Stomach (tissue), 9 donors: ENCODE data around the gene DHX57. TPM values are rescaled to one million over a fixed set of nuclear protein-coding genes. Genes with fewer than 3 reads are reported as not detected.
"Not testable (repeated sequence)": the region's sequence is repeated elsewhere in the genome, so short reads cannot be mapped to it uniquely, and the experiment has no call there.

Source experiments
- DNase-seq, 2 donors: peaks; one replicate each; pipeline versions ENCODE4 v3.0.0 to v3.0.0-alpha.2; 2013 to 2019
- H3K27ac ChIP-seq, 5 donors: fragments of 200-600 bp in 4 of 5; sonication (generic) in 4 of 5; one replicate each; pipeline ENCODE4 v1.5.1; 2013 to 2019; ENCODE audit warnings: mild to moderate bottlenecking in 1 of 5, moderate library complexity in 1 of 5
- H3K27me3 ChIP-seq, 3 donors: fragments of 200-600 bp; sonication (generic); one replicate each; pipeline ENCODE4 v1.5.1; 2017 to 2019; ENCODE audit warnings: mixed run types in 1 of 3
- H3K36me3 ChIP-seq, 4 donors: fragments of 200-600 bp; sonication (generic); 1 replicate in 3 of 4; 2 replicates in 1 of 4; pipeline ENCODE4 v1.5.1; 2016 to 2019
- H3K4me1 ChIP-seq, 4 donors: fragments of 200-600 bp; sonication (generic); one replicate each; pipeline ENCODE4 v1.5.1; 2016 to 2019
- H3K4me3 ChIP-seq, 4 donors: fragments of 200-600 bp; sonication (generic) in 3 of 4; one replicate each; pipeline ENCODE4 v1.5.1; 2016 to 2019; ENCODE audit warnings: mild to moderate bottlenecking in 1 of 4
- H3K9me3 ChIP-seq, 4 donors: fragments of 200-600 bp; sonication (generic); one replicate each; pipeline ENCODE4 v1.5.1; 2016 to 2019
- CTCF ChIP-seq, 7 experiments: fragments of 450-650 bp in 4 of 7; fragments of 200-600 bp in 3 of 7; sonication (generic) in 3 of 7; IDR thresholded peaks; one replicate each; pipeline ENCODE4 v1.5.1; 2016 to 2019; ENCODE audit warnings: antibody characterized with exemption in 7 of 7, control low read depth in 2 of 7, mild to moderate bottlenecking in 1 of 7
- EP300 ChIP-seq: sonication (generic); formaldehyde crosslinking; IDR thresholded peaks from one replicate; pipeline ENCODE4 v1.6.1; 2017; ENCODE audit warnings: antibody characterized with exemption
- POLR2A ChIP-seq, 4 donors: fragments of 450-650 bp; IDR thresholded peaks; one replicate each; pipeline ENCODE4 v1.6.1; 2016; ENCODE audit warnings: antibody characterized with exemption in 4 of 4, control low read depth in 2 of 4, mild to moderate bottlenecking in 1 of 4, moderate library complexity in 1 of 4
- POLR2AphosphoS5 ChIP-seq, 3 donors: sonication (generic); formaldehyde crosslinking; IDR thresholded peaks; one replicate each; pipeline ENCODE4 v1.6.1; 2016; ENCODE audit warnings: antibody characterized with exemption in 3 of 3
- WGBS, 5 donors: extraction: QIAGEN DNeasy Blood & Tissue Kit in 3 of 5; methylation state at CpG; one replicate each; pipeline versions ENCODE4 v1.1.5 to v1.1.7; 2013 to 2018; 5-methylcytosine and 5-hydroxymethylcytosine counted together
- intact Hi-C: fragments of 100-400 bp; cut with DNase I; formaldehyde crosslinking; loops from one replicate; pipeline ENCODE4 v1.15.1; 2023; ENCODE audit warnings: low total_unique reads
- polyA plus RNA-seq, 3 donors: library from polyadenylated mRNA; stranded (reverse); fragments of 200-250 nt; gene quantifications; one replicate each; pipeline ENCODE4 v1.2.3, GENCODE V29; 2013
- total RNA-seq, 5 donors: library from RNA; depleted of rRNA; stranded (reverse); fragments of >200 nt; gene quantifications; one replicate each; pipeline versions ENCODE4 v1.1.0 to v1.2.3, GENCODE V29; 2014 to 2016
- donor health status: healthy with polysubstance abuse.
- donor health status: Bipolar disorder and iron deficiency.
- donor health status: healthy.

DHX57 gene
- total and polyA plus RNA-seq, 8 donors, result 4.1 to 29.9 (median 13.9) TPM

GRCh38 chr2:38794235-38794946, 81.3 kb downstream of the DHX57 start:
- no peaks in the 10 kb centered on the region for H3K9me3 ChIP-seq
- H3K4me3 ChIP-seq, result no peak overlapping the region
- TF ChIP-seq POLR2AphosphoS5 (IDR thresholded peaks at IDR 0.05) (no peak), EP300 (no peak), POLR2A (IDR thresholded peaks at IDR 0.05) (no peak), CTCF (IDR thresholded peaks at IDR 0.05) (no peak)
- H3K27me3 ChIP-seq, result no peaks in the 10 kb centered on the region
- DNase-seq, result no peak
- peak overlapping the region in 1 of 5 donors; percentile 15 for H3K27ac ChIP-seq
- peaks cover 3 to 23% (median 18%) of the 10 kb centered on the region in 4 donors for H3K36me3 ChIP-seq
- 48 to 75% (median 63%) methylated on average over 7 of the region's 7 CpGs for WGBS, 5 donors
- H3K4me1 ChIP-seq, result peaks cover 0 to 9% (median 6%) of the 10 kb centered on the region in 4 donors
- intact Hi-C loops, result no loop called here

GRCh38 chr2:38793511-38793910, 82.2 kb downstream of the DHX57 start:
- H3K9me3 ChIP-seq, result no peaks in the 10 kb centered on the region
- DNase-seq, result no peak
- intact Hi-C loops, result no loop called here

GRCh38 chr2:38792751-38793150, 83.0 kb downstream of the DHX57 start:
- no peak for DNase-seq
- TF ChIP-seq EP300, result no peak
- TF ChIP-seq POLR2A (IDR thresholded peaks at IDR 0.05), result no peak
- TF ChIP-seq POLR2AphosphoS5 (IDR thresholded peaks at IDR 0.05), result no peak
- no peak for TF ChIP-seq CTCF (IDR thresholded peaks at IDR 0.05)

More at GRCh38 chr2:38793511-38793910, 82.2 kb downstream of the DHX57 start:
- Histone ChIP-seq H3K4me1 (peaks cover 0 to 9% (median 6%) of the 10 kb centered on the region in 4 donors), H3K36me3 (peaks cover 3 to 16% (median 13%) of the 10 kb centered on the region in 4 donors), H3K27ac (peak overlapping the region in 1 of 5 donors; percentile 15), H3K4me3 (no peak overlapping the region), H3K27me3 (no peaks in the 10 kb centered on the region)
- TF ChIP-seq EP300, result no peak
- no peak for TF ChIP-seq POLR2A (IDR thresholded peaks at IDR 0.05)
- TF ChIP-seq CTCF (IDR thresholded peaks at IDR 0.05), result no peak
- no peak for TF ChIP-seq POLR2AphosphoS5 (IDR thresholded peaks at IDR 0.05)
- WGBS, 5 donors, result 38 to 61% (median 51%) methylated on average over 5 of the region's 5 CpGs

GRCh38 chr2:38792321-38792720, 83.4 kb downstream of the DHX57 start:
- H3K36me3 ChIP-seq, H3K27ac ChIP-seq, H3K27me3 ChIP-seq, intact Hi-C loops, H3K4me3 ChIP-seq, DNase-seq, H3K4me1 ChIP-seq, H3K9me3 ChIP-seq: not testable (repeated sequence)
- 92 to 98% (median 94%) methylated on average over 8 of the region's 8 CpGs for WGBS, 5 donors

More at GRCh38 chr2:38792751-38793150, 83.0 kb downstream of the DHX57 start:
- Histone ChIP-seq H3K9me3 (no peaks in the 10 kb centered on the region), H3K27ac (no peak overlapping the region), H3K36me3 (peaks cover 0 to 9% (median 5%) of the 10 kb centered on the region in 4 donors), H3K27me3 (no peaks in the 10 kb centered on the region), H3K4me3 (no peak overlapping the region), H3K4me1 (peaks cover 0 to 9% (median 6%) of the 10 kb centered on the region in 4 donors)
- 43 to 50% (median 50%) methylated on average over 2 of the region's 2 CpGs for WGBS, 5 donors
- intact Hi-C loops, result no loop called here

- no peaks in the 10 kb centered on the region for H3K36me3 ChIP-seq
- H3K4me1 ChIP-seq, result peaks cover 0 to 9% (median 6%) of the 10 kb centered on the region in 4 donors
- TF ChIP-seq EP300, result no peak
- no peak for TF ChIP-seq POLR2A (IDR thresholded peaks at IDR 0.05)
- no peak for TF ChIP-seq POLR2AphosphoS5 (IDR thresholded peaks at IDR 0.05)
- TF ChIP-seq CTCF (IDR thresholded peaks at IDR 0.05), result no peak
- WGBS, 5 donors, result 72 to 95% (median 89%) methylated on average over 1 of the region's 1 CpG
- H3K9me3 ChIP-seq, result no peaks in the 10 kb centered on the region
- no peak overlapping the region for H3K27ac ChIP-seq
- DNase-seq, result no peak
- no peaks in the 10 kb centered on the region for H3K27me3 ChIP-seq
- H3K4me3 ChIP-seq, result no peak overlapping the region
- intact Hi-C loops, result no loop called here
Measured at GRCh38 chr2:38791744-38792143, 84.0 kb downstream of the DHX57 start.
